HTR-8/SVneo (cell line): ENCODE data around the gene DHCR7.

Experiments used
- DNase-seq: peaks from one replicate; pipeline ENCODE4 v3.0.0; 2011; ENCODE audit warnings: low spot score, mixed read lengths; ENCODE audit not compliant: insufficient read length
- FAIRE-seq: peaks from 2 replicates; lab custom pipeline; 2011; peaks lifted over from hg19 to GRCh38; lab: Jason Lieb, UNC

Gene DHCR7

GRCh38 chr11:71481101-71481960, 33.1 kb upstream of the DHCR7 start:
- no peak for FAIRE-seq
- no peak for DNase-seq

GRCh38 chr11:71478528-71478840, 30.3 kb upstream of the DHCR7 start:
- FAIRE-seq, result no peak
- DNase-seq, result no peak

GRCh38 chr11:71477641-71478527, 29.7 kb upstream of the DHCR7 start:
- DNase-seq (no peak), FAIRE-seq (no peak)

- FAIRE-seq (no peak), DNase-seq (no peak)
Measured at GRCh38 chr11:71476926-71477640, 28.9 kb upstream of the DHCR7 start.

DNA sequence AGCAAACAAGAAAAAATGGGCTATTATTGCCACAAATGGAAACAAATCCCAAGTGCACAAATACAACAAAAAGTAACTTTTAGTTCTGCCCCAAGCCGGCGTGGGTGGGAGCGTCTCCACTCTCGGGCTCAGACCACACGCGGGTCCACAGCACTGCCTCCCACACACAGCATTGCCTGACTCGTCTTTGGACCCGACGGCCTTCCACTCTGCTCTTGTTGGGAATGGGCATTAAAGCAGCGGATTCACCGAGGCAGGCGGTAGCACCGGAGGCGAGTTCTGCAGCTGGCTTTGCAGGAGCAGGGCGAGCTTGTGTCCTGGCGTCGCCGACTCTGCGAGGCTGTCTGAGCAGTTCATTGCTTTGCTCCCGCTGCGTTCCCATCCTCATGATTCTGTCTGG, 27.8 kb upstream of the DHCR7 start:
- no peak for FAIRE-seq

DNA sequence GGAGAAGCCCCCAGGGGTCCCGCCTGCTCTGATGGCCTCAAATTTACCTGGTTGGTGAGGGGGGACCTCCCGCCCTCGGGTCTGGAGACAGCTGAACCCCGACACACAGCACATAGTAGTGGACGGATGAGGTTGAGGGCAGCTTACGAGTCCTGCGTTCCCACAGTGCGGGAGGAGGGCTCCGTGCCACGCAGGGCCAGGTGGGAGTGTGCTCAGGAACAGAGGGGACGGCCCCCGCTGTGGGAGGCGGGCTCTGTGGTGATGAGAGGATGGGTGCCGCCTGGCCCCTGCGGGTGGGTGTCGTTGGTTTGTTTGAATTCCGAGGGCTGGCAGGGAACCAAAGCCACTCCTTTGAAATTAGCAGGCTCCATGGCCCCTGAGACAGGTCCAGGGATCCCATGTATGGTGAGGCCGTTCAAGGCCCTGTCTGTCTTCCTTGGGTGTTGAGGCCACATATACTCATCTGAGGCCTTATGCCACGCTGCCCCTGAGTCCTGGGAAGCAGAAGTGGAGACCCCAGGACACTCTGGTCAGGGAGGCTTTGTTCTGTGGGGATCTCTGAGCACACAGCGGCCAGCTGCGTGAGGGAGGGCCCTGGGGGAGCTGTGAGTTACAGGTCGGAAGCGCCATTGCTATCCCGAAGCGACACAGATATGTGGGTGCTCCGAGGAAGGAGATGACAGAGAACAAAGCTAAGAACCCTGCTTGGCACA, 26.7 kb upstream of the DHCR7 start:
- no peak for FAIRE-seq

More for the DNA sequence above, 27.8 kb upstream of the DHCR7 start:
- DNase-seq, result no peak

GRCh38 chr11:71474141-71474770, 26.1 kb upstream of the DHCR7 start:
- FAIRE-seq (no peak), DNase-seq (no peak)

More for the DNA sequence above, 26.7 kb upstream of the DHCR7 start:
- no peak for DNase-seq

GRCh38 chr11:71473793-71474080, 25.5 kb upstream of the DHCR7 start:
- no peak for DNase-seq
- FAIRE-seq, result no peak

DNA sequence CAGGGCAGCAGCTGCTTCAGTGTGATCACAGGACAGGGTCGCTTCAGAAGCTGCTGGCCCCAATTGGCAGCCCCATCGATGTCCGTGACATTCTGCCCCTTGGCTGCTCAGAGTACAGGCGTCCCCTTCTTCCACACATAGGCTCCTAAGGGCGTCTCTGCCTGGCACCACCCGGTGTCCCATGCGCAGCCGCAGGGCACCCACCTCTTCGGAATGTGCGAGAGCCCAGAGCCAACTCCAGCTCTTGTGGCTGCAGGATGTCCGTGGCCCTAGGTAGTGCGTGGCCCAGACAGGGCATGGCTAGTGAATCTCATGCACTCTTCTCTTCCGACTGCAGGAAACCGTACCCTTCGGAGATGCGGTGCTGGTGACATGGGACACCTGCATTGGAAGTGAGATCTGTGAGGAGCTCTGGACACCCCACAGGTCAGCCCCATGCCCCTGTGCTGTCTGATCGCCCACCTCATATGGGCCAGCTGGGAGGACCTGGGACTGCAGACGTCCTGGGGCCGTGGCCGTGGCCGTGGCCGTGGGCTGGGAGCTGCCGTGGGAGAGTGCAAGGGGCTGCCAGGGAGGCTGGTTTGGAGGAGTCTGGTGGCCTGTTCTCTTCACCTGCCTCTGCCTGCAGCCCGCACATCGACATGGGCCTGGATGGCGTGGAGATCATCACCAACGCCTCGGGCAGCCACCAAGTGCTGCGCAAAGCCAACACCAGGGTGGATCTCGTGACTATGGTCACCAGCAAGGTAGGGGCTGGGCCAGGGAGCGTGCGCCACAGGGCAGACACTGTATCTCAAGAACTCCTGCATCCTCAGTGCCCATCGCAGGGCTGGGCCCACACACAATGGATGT, 25.0 kb upstream of the DHCR7 start:
- no peak for DNase-seq
- no peak for FAIRE-seq

DNA sequence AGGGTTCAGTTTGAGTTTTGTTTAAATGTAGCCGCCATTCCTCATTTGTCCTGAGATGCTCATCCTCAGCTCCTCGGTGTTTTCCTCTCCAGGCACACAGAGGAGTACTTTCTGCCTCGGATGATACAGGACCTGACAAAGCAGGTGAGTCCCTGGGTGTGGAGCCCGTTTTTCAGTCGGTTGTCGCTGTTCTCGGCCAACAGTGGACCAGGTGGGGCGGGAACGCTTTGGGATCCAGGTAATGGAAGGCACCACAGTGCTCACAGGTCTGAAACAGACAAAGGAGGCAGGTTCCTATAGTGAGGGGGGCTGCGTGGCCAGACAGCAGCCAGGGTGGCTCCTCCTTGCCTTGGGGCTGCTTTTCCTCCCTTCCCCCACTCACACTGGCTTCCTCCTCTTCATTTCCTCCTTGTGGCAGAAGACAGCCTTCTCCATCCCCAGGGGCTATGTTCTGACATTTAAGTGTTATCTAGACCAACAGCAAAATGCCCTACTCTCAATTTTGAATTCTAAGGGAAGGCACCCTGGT, 24.2 kb upstream of the DHCR7 start:
- DNase-seq (no peak), FAIRE-seq (no peak)

DNA sequence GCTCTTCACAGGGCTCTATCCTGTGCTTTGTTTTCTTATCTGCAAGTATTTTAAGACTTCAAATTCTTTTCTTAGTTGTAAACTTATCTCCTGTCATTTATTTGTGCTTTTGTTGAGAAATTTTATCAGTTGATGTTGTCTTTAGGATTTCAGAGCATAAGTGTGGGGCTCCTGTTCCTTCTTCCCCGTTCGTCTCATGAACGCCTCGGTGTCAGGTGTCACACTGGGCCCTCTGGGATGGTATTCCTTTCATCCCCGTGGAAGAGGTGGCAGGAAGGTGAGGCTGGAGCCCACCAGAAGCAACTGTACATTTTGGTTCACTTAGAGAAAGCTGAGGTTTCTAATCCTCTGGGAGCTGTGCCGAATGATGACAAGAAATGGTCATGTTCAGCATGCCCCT, 22.8 kb upstream of the DHCR7 start:
- FAIRE-seq (no peak), DNase-seq (no peak)

DNA sequence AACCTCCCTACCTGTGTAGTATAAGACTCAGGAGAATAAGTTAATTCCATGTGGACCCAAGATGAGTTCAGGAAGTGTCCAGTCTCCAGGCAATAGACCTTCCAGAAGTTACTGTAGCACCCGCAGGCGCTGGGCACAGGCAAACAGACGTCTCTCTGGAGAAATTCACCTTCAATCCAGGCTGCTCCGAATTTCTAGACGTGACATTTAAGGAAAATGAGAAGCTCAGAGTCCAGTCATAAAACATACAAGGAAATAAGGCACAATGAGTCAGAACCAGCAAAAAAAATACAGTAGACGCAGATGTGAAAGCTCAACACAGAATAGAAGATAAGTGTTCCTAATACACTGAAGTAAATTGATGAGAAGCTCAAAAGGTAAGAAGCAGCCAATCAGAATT, 19.0 kb upstream of the DHCR7 start:
- no peak for DNase-seq
- FAIRE-seq, result no peak

GRCh38 chr11:71466358-71466757, 18.2 kb upstream of the DHCR7 start:
- FAIRE-seq (no peak), DNase-seq (no peak)

DNA sequence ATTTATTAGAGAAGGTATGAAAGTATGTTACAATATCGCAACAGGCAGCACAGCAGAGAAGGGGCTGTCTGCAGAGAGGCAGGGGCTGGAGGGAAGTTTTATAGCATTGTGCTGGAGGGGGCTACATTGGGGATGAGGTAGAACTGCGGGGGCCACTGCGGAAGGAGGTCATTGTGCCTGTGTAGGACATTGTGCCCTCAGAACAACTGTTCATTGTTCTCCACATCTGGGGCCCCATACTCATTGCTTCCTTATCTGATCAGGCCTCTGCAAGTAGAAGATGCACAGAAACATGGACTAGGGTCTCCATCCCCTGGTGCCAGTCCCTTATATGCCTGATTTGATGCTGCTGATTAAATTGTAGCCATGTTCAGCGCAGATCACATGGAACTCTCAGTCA, 16.9 kb upstream of the DHCR7 start:
- no peak for DNase-seq
- no peak for FAIRE-seq

GRCh38 chr11:71463331-71464211, 15.4 kb upstream of the DHCR7 start:
- DNase-seq (no peak), FAIRE-seq (no peak)

GRCh38 chr11:71462726-71463125, 14.5 kb upstream of the DHCR7 start:
- DNase-seq, result no peak
- FAIRE-seq, result no peak

DNA sequence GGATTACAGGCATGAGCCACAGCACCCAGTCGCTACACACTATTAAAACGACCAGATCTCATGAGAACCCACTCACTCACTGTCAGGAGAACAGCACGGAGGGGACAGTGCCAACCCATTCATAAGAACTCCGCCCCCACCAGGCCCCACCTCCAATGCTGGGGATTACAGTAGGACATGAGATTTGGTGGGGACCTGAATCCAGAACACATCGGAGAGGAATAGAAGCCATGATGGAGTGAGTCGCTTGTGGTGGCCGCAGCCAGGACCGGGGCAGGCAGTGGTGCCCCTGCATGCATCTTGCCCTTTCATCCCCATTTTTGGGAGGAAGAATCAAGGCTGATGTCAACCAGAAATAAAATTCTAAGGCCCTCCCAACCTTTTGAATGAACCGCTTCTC, 13.5 kb upstream of the DHCR7 start:
- no peak for FAIRE-seq
- DNase-seq, result no peak

DNA sequence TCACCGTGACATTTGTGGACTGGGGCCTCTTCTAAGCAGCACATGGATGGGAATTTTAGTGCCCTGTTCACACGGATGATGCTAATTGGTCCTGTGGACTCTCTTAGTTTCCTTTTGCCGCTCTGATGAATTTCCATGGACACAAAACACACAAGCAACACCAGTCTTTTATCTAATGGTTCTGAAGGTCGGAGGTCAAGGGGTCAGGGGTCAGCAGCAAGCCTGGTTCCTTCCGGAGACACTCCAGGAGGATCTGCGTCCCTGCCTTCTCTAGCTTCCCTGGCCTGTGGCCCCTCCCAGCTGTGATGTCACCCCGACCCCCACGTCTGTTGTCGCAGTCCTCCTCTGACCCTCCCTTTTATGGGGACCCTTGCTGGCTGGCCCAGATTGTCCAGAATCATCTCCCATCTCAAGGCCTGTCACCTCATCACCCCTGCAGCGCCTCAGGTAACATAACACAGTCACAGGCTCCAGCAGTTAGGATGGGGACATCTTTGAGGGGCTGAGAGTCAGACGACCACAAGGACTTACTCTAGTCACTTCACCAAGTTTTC, 11.7 kb upstream of the DHCR7 start:
- no peak for FAIRE-seq
- no peak for DNase-seq
